GM21515 (cell line): Measurements from ENCODE around the gene TMPRSS12.
"Not testable (repeated sequence)": the region's sequence is repeated elsewhere in the genome, so short reads cannot be mapped to it uniquely, and the experiment has no call there.

Experiments used
- ATAC-seq: cut with Tn5 transposase; IDR thresholded peaks from one replicate; pipeline ENCODE4 v1.9.1; 2021; ENCODE audit not compliant: unreplicated experiment

Gene TMPRSS12

GRCh38 chr12:50924439-50925341 lies 82.0 kb downstream of the TMPRSS12 start:
- ATAC-seq = peak; percentile 92

- ATAC-seq = no peak
Measured at GRCh38 chr12:50925342-50925651, 82.6 kb downstream of the TMPRSS12 start.

- no peak for ATAC-seq
Measured at GRCh38 chr12:50925920-50926319, 83.2 kb downstream of the TMPRSS12 start.

- no peak for ATAC-seq
Measured at GRCh38 chr12:50926415-50926814, 83.7 kb downstream of the TMPRSS12 start.

GRCh38 chr12:50926932-50927331 lies 84.2 kb downstream of the TMPRSS12 start:
- ATAC-seq = not testable (repeated sequence)

- ATAC-seq = no peak
Measured at GRCh38 chr12:50927356-50927755, 84.6 kb downstream of the TMPRSS12 start.

- ATAC-seq = no peak
Measured at GRCh38 chr12:50927766-50928224, 85.1 kb downstream of the TMPRSS12 start.

- no peak for ATAC-seq
Measured at GRCh38 chr12:50928392-50928791, 85.7 kb downstream of the TMPRSS12 start.

GRCh38 chr12:50929831-50930230 lies 87.1 kb downstream of the TMPRSS12 start:
- no peak for ATAC-seq

- not testable (repeated sequence) for ATAC-seq
Measured at GRCh38 chr12:50930477-50930876, 87.8 kb downstream of the TMPRSS12 start.

GRCh38 chr12:50932787-50933280 lies 90.1 kb downstream of the TMPRSS12 start:
- no peak for ATAC-seq

- ATAC-seq = no peak
Measured at GRCh38 chr12:50933459-50934124, 90.9 kb downstream of the TMPRSS12 start.

GRCh38 chr12:50934371-50934851 lies 91.7 kb downstream of the TMPRSS12 start:
- ATAC-seq = no peak

- ATAC-seq = no peak
Measured at GRCh38 chr12:50934981-50935807, 92.5 kb downstream of the TMPRSS12 start.

- ATAC-seq = no peak
Measured at GRCh38 chr12:50936821-50937530, 94.2 kb downstream of the TMPRSS12 start.
